Hepatocyte (in vitro differentiated cells): ENCODE results near the gene OR6N1. TPM values are rescaled to one million over a fixed set of nuclear protein-coding genes. Genes with fewer than 3 reads are reported as not detected.

Experiments
- DNase-seq: peaks from one replicate; pipeline ENCODE4 v3.0.0-alpha.2; 2016; ENCODE audit warnings: low spot score
- H2AFZ ChIP-seq: fragments of 200-600 bp; sonication (generic); 2 replicates; pipeline ENCODE4 v1.6.0; 2016; ENCODE audit warnings: antibody characterized with exemption, mild to moderate bottlenecking
- H3K27ac ChIP-seq: fragments of 200-600 bp; sonication (generic); 2 replicates; pipeline ENCODE4 v1.5.1; 2016; ENCODE audit warnings: mild to moderate bottlenecking
- H3K27me3 ChIP-seq: fragments of 200-600 bp; sonication (generic); 2 replicates; pipeline ENCODE4 v1.6.1; 2016
- H3K36me3 ChIP-seq: fragments of 200-600 bp; sonication (generic); replicated peaks from 2 replicates; pipeline ENCODE4 v1.5.1; 2016; ENCODE audit warnings: low read depth; ENCODE audit not compliant: insufficient read depth
- H3K4me1 ChIP-seq: fragments of 200-600 bp; sonication (generic); 2 replicates; pipeline ENCODE4 v1.5.1; 2016; ENCODE audit warnings: mild to moderate bottlenecking, moderate library complexity; ENCODE audit not compliant: insufficient read depth
- H3K4me2 ChIP-seq: fragments of 200-600 bp; sonication (generic); 2 replicates; pipeline ENCODE4 v1.6.0; 2016
- H3K4me3 ChIP-seq: fragments of 200-600 bp; sonication (generic); 2 replicates; pipeline ENCODE4 v1.5.1; 2016; ENCODE audit warnings: mild to moderate bottlenecking
- H3K79me2 ChIP-seq: fragments of 200-600 bp; sonication (generic); 2 replicates; pipeline ENCODE4 v1.6.0; 2017; ENCODE audit warnings: mild to moderate bottlenecking
- H3K9me2 ChIP-seq: fragments of 200-600 bp; sonication (generic); replicated peaks from 2 replicates; pipeline ENCODE4 v1.6.0; 2017; ENCODE audit warnings: mild to moderate bottlenecking; ENCODE audit not compliant: insufficient read depth
- H3K9me3 ChIP-seq: fragments of 200-600 bp; sonication (generic); 2 replicates; pipeline ENCODE4 v1.5.1; 2016; ENCODE audit warnings: low read depth, mild to moderate bottlenecking
- H4K20me1 ChIP-seq: fragments of 200-600 bp; sonication (generic); 2 replicates; pipeline ENCODE4 v1.6.0; 2016; ENCODE audit warnings: mild to moderate bottlenecking; ENCODE audit not compliant: insufficient read depth, poor library complexity, severe bottlenecking
- CTCF ChIP-seq: fragments of 200-600 bp; sonication (generic); IDR thresholded peaks from 2 replicates; pipeline ENCODE4 v1.5.1; 2016; ENCODE audit warnings: antibody characterized with exemption, mild to moderate bottlenecking; ENCODE audit not compliant: poor library complexity
- EZH2 ChIP-seq: fragments of 200-600 bp; sonication (generic); IDR thresholded peaks from 2 replicates; pipeline ENCODE4 v1.6.1; 2016; ENCODE audit warnings: antibody characterized with exemption, mild to moderate bottlenecking, borderline replicate concordance
- EZH2phosphoT487 ChIP-seq: fragments of 200-600 bp; sonication (generic); IDR thresholded peaks from one replicate; pipeline ENCODE4 v1.6.1; 2018; ENCODE audit warnings: antibody characterized with exemption, mild to moderate bottlenecking, low read depth, moderate library complexity; ENCODE audit not compliant: unreplicated experiment, severe bottlenecking
- WGBS: methylation state at CpG from one replicate; pipeline ENCODE4 v1.1.6; 2016; ENCODE audit warnings: low lambda C conversion rate; ENCODE audit errors: missing lambda C conversion rate; 5-methylcytosine and 5-hydroxymethylcytosine counted together
- polyA plus RNA-seq: library from polyadenylated mRNA; unstranded; fragments of >200 nt; fragmentation: Nextera tagmentation; extraction: Ambion mirVana; gene quantifications from 2 replicates; pipeline ENCODE4 v1.2.1, GENCODE V29; 2016
- small RNA-seq: library from RNA; depleted of rRNA; stranded (forward); fragments of <200 nt; gene quantifications from one replicate; pipeline ENCODE3, GENCODE V24; 2014
- total RNA-seq: library from RNA; depleted of rRNA; stranded (reverse); fragments of >200 nt; gene quantifications from 2 replicates; pipeline ENCODE4 v1.2.3, GENCODE V29; 2014

The OR6N1 gene
- total and polyA plus RNA-seq, 2 experiments from 2014 or later: not detected

- Histone ChIP-seq H3K4me1 (no peaks in the 10 kb centered on the region), H3K4me3 (no peak overlapping the region), H4K20me1 (no peaks in the 10 kb centered on the region), H3K9me2 (no peaks in the 10 kb centered on the region), H2AFZ (no peak overlapping the region), H3K27ac (no peak overlapping the region), H3K27me3 (no peaks in the 10 kb centered on the region), H3K4me2 (no peak overlapping the region), H3K79me2 (no peaks in the 10 kb centered on the region), H3K9me3 (no peaks in the 10 kb centered on the region), H3K36me3 (no peaks in the 10 kb centered on the region)
- 97% methylated on average over 1 of the region's 1 CpG for WGBS
- TF ChIP-seq CTCF: no peak
- no peak for TF ChIP-seq EZH2
- DNase-seq: no peak
Measured at GRCh38 chr1:158716335-158716734, 55.7 kb downstream of the OR6N1 start.

GRCh38 chr1:158714754-158715153, 57.2 kb downstream of the OR6N1 start:
- Histone ChIP-seq H3K4me2 (no peak overlapping the region), H3K4me3 (no peak overlapping the region), H4K20me1 (no peaks in the 10 kb centered on the region), H3K9me2 (no peaks in the 10 kb centered on the region), H3K36me3 (no peaks in the 10 kb centered on the region), H2AFZ (no peak overlapping the region), H3K9me3 (no peaks in the 10 kb centered on the region), H3K79me2 (no peaks in the 10 kb centered on the region), H3K27ac (no peak overlapping the region), H3K4me1 (no peaks in the 10 kb centered on the region), H3K27me3 (no peaks in the 10 kb centered on the region)
- WGBS: 55% methylated on average over 1 of the region's 1 CpG
- TF ChIP-seq CTCF (no peak), EZH2phosphoT487 (no peak), EZH2 (no peak)
- no peak for DNase-seq

Small RNA genes within 50 kb of the gene (small RNA-seq; reads per million reads assigned to genes)
- not detected for gene OR2AQ1P

Other genes starting within 250 kb of the OR6N1 start
- gene OR6Y1, start 217.8 kb downstream of the OR6N1 start, total RNA-seq: not detected in 2 replicates
- gene OR6Y1, start 217.8 kb downstream of the OR6N1 start, polyA plus RNA-seq: not detected in 2 replicates
- not detected in 2 replicates for gene OR6P1, start 201.6 kb downstream of the OR6N1 start, total RNA-seq
- not detected in 2 replicates for gene OR6P1, start 201.6 kb downstream of the OR6N1 start, polyA plus RNA-seq
- gene OR10X1, start 192.3 kb downstream of the OR6N1 start, total RNA-seq: not detected in 2 replicates
- gene OR10X1, start 192.3 kb downstream of the OR6N1 start, polyA plus RNA-seq: not detected in 2 replicates
- gene OR10Z1, start 166.9 kb downstream of the OR6N1 start, total RNA-seq: not detected in 2 replicates
- gene OR10Z1, start 166.9 kb downstream of the OR6N1 start, polyA plus RNA-seq: not detected in 2 replicates
- 0.03 and 0.04 TPM in 2 replicates for gene SPTA1, start 85.5 kb downstream of the OR6N1 start, total RNA-seq
- 1.1 TPM in 1 of 2 replicates, not detected in the other for gene SPTA1, start 85.5 kb downstream of the OR6N1 start, polyA plus RNA-seq
- gene OR6K2, start 71.5 kb downstream of the OR6N1 start, total RNA-seq: not detected in 2 replicates
- gene OR6K2, start 71.5 kb downstream of the OR6N1 start, polyA plus RNA-seq: not detected in 2 replicates
- not detected in 2 replicates for gene OR6K3, start 51.5 kb downstream of the OR6N1 start, total RNA-seq
- gene OR6K3, start 51.5 kb downstream of the OR6N1 start, polyA plus RNA-seq: not detected in 2 replicates
- gene OR6K6, start 17.5 kb downstream of the OR6N1 start, total RNA-seq: not detected in 2 replicates
- gene OR6K6, start 17.5 kb downstream of the OR6N1 start, polyA plus RNA-seq: not detected in 2 replicates
- gene OR6N2, start 9.0 kb upstream of the OR6N1 start, total RNA-seq: not detected in 2 replicates
- gene OR6N2, start 9.0 kb upstream of the OR6N1 start, polyA plus RNA-seq: not detected in 2 replicates
- gene MNDA, start 59.2 kb upstream of the OR6N1 start, total RNA-seq: not detected in 2 replicates
- gene MNDA, start 59.2 kb upstream of the OR6N1 start, polyA plus RNA-seq: not detected in 2 replicates
- gene PYHIN1, start 159.4 kb upstream of the OR6N1 start, total RNA-seq: not detected in 2 replicates
- gene PYHIN1, start 159.4 kb upstream of the OR6N1 start, polyA plus RNA-seq: not detected in 2 replicates
- 22.2 and 25.1 TPM in 2 replicates for gene IFI16, start 237.7 kb upstream of the OR6N1 start, total RNA-seq
- 31.8 and 35.6 TPM in 2 replicates for gene IFI16, start 237.7 kb upstream of the OR6N1 start, polyA plus RNA-seq